OCI-LY3 (cell line): ENCODE measurements around the gene FAM237A.

ENCODE experiments used
- H2AFZ ChIP-seq: fragments of 200-600, 300-600 bp; shearing (Covaris generic); 2 replicates; pipeline ENCODE4 v1.6.0; 2014; ENCODE audit warnings: antibody characterized with exemption, low read depth, low read length
- H3K27ac ChIP-seq: fragments of 200-600, 300-600 bp; sonication (generic); 2 replicates; pipeline ENCODE4 v1.5.1; 2014; ENCODE audit warnings: mild to moderate bottlenecking, low read length, moderate library complexity, mixed read lengths
- H3K27me3 ChIP-seq: fragments of 200-600, 300-600 bp; sonication (generic); 2 replicates; pipeline ENCODE4 v1.6.1; 2014; ENCODE audit warnings: low read depth, low read length, mixed read lengths
- H3K36me3 ChIP-seq: fragments of 200-600, 300-600 bp; sonication (generic); replicated peaks from 2 replicates; pipeline ENCODE3; 2014; ENCODE audit warnings: low read depth, low read length, mixed read lengths
- H3K4me1 ChIP-seq: fragments of 300-600, 200-600 bp; sonication (generic); 2 replicates; pipeline ENCODE4 v1.6.1; 2014; ENCODE audit warnings: low read length, mixed read lengths
- H3K4me2 ChIP-seq: fragments of 200-600, 300-600 bp; sonication (generic); 2 replicates; pipeline ENCODE4 v1.6.1; 2014; ENCODE audit warnings: low read length, mixed read lengths
- H3K4me3 ChIP-seq: fragments of 300-600, 200-600 bp; sonication (generic); 2 replicates; pipeline ENCODE4 v1.5.1; 2014; ENCODE audit warnings: antibody characterized with exemption, mild to moderate bottlenecking, low read length, moderate library complexity
- H3K79me2 ChIP-seq: fragments of 300-600, 200-600 bp; shearing (Covaris generic); 2 replicates; pipeline ENCODE4 v1.6.1; 2014; ENCODE audit warnings: mild to moderate bottlenecking, low read length, mixed read lengths
- H3K9ac ChIP-seq: fragments of 300-600, 200-600 bp; shearing (Covaris generic); 2 replicates; pipeline ENCODE4 v1.6.0; 2014; ENCODE audit warnings: mild to moderate bottlenecking, low read length, moderate library complexity
- H3K9me3 ChIP-seq: fragments of 200-600, 300-600 bp; shearing (Covaris generic); 2 replicates; pipeline ENCODE4 v1.6.1; 2014; ENCODE audit warnings: low read length, mixed read lengths; ENCODE audit not compliant: insufficient read depth
- H4K20me1 ChIP-seq: fragments of 200-600, 300-600 bp; sonication (generic); 2 replicates; pipeline ENCODE4 v1.6.1; 2016; ENCODE audit warnings: low read length, mixed read lengths; ENCODE audit not compliant: insufficient read depth
- CTCF ChIP-seq: fragments of 200-600, 300-600 bp; sonication (generic); IDR thresholded peaks from 2 replicates; pipeline ENCODE4 v1.5.1; 2014; ENCODE audit warnings: antibody characterized with exemption, low read length, low read depth
- EZH2phosphoT487 ChIP-seq: fragments of 200-600 bp; shearing (Covaris generic); IDR thresholded peaks from 2 replicates; pipeline ENCODE4 v1.6.1; 2018; ENCODE audit warnings: antibody characterized with exemption, mixed run types, low read depth

The FAM237A gene

GRCh38 chr2:206642075-206643025, at the start of gene FAM237A:
Gene FAM237A, plus strand, starts transcription at chr2:206642487. Its CDS starts 1,750 bp downstream, at chr2:206644237.
- H3K36me3 ChIP-seq: no peaks in the 10 kb centered on the region
- no peaks in the 10 kb centered on the region for H3K9me3 ChIP-seq
- no peak within 1 kb of the TSS for H3K27ac ChIP-seq
- no peak within 1 kb of the TSS for H3K4me2 ChIP-seq
- peaks cover 4% of the 10 kb centered on the region; the same call in 1 of the 2 replicates for H3K27me3 ChIP-seq
- no peaks in the 10 kb centered on the region for H4K20me1 ChIP-seq
- H3K4me3 ChIP-seq: no peak within 1 kb of the TSS
- H3K9ac ChIP-seq: no peak within 1 kb of the TSS
- no peaks in the 10 kb centered on the region for H3K79me2 ChIP-seq
- TF ChIP-seq EZH2phosphoT487 (no peak), CTCF (no peak)
- H3K4me1 ChIP-seq: no peaks in the 10 kb centered on the region
- H2AFZ ChIP-seq: no peak within 1 kb of the TSS

GRCh38 chr2:206597717-206598218, 44.5 kb upstream of the FAM237A start:
- Histone ChIP-seq H3K79me2 (no peaks in the 10 kb centered on the region), H3K9me3 (no peaks in the 10 kb centered on the region), H3K4me1 (no peaks in the 10 kb centered on the region), H3K9ac (no peak overlapping the region), H2AFZ (no peak overlapping the region), H3K36me3 (no peaks in the 10 kb centered on the region), H4K20me1 (no peaks in the 10 kb centered on the region), H3K4me3 (no peak overlapping the region), H3K27ac (no peak overlapping the region), H3K4me2 (no peak overlapping the region), H3K27me3 (no peaks in the 10 kb centered on the region)
- TF ChIP-seq CTCF (no peak), EZH2phosphoT487 (no peak)

GRCh38 chr2:206603243-206603642, 39.0 kb upstream of the FAM237A start:
- Histone ChIP-seq H3K27ac (no peak overlapping the region), H4K20me1 (no peaks in the 10 kb centered on the region), H3K9ac (no peak overlapping the region), H3K27me3 (no peaks in the 10 kb centered on the region), H3K4me3 (no peak overlapping the region), H2AFZ (no peak overlapping the region), H3K36me3 (no peaks in the 10 kb centered on the region), H3K4me1 (no peaks in the 10 kb centered on the region), H3K4me2 (no peak overlapping the region), H3K79me2 (no peaks in the 10 kb centered on the region), H3K9me3 (no peaks in the 10 kb centered on the region)
- no peak for TF ChIP-seq CTCF
- no peak for TF ChIP-seq EZH2phosphoT487

GRCh38 chr2:206610451-206610850, 31.8 kb upstream of the FAM237A start:
- no peak overlapping the region for H3K27ac ChIP-seq

More at GRCh38 chr2:206610451-206610850, 31.8 kb upstream of the FAM237A start:
- TF ChIP-seq EZH2phosphoT487 (no peak), CTCF (no peak)
- no peak overlapping the region for H3K9ac ChIP-seq
- H2AFZ ChIP-seq: no peak overlapping the region
- no peak overlapping the region for H3K4me3 ChIP-seq
- no peaks in the 10 kb centered on the region for H4K20me1 ChIP-seq
- no peaks in the 10 kb centered on the region for H3K9me3 ChIP-seq
- no peaks in the 10 kb centered on the region for H3K36me3 ChIP-seq
- no peaks in the 10 kb centered on the region for H3K79me2 ChIP-seq
- H3K4me2 ChIP-seq: no peak overlapping the region
- H3K4me1 ChIP-seq: no peaks in the 10 kb centered on the region
- no peaks in the 10 kb centered on the region for H3K27me3 ChIP-seq
